ENCODE results near the gene PIR.
A peak's percentile ranks its signal among the peaks of the same experiment; 100 is the strongest.

The PIR gene

GRCh38 chrX:15493118-15493962 lies at the start of gene PIR:
TSS of gene PIR (minus strand) at chrX:15493333. CDS start at chrX:15491257, 2,076 bp downstream.
- Histone ChIP-seq H3K9me3 (ENCODE audit: control insufficient read depth, insufficient read depth, low read length) (no peaks in the 10 kb centered on the region), H3K36me3 (ENCODE audit: control insufficient read depth, insufficient read depth, low read length) (no peaks in the 10 kb centered on the region), H3K9ac (ENCODE audit: low read depth, low read length) (peak within 1 kb of the TSS; percentile 82), H3K27me3 (ENCODE audit: control insufficient read depth, insufficient read depth, low read length) (no peaks in the 10 kb centered on the region), H3K4me3 (ENCODE audit: low read depth, low read length) (peak within 1 kb of the TSS; percentile 80), H3K4me1 (ENCODE audit: control insufficient read depth, insufficient read depth, low read length) (no peaks in the 10 kb centered on the region)

- no peak overlapping the region for H3K9ac ChIP-seq (ENCODE audit: low read depth, low read length)
- H3K36me3 ChIP-seq (ENCODE audit: control insufficient read depth, insufficient read depth, low read length) = no peaks in the 10 kb centered on the region
- no peaks in the 10 kb centered on the region for H3K9me3 ChIP-seq (ENCODE audit: control insufficient read depth, insufficient read depth, low read length)
- no peaks in the 10 kb centered on the region for H3K4me1 ChIP-seq (ENCODE audit: control insufficient read depth, insufficient read depth, low read length)
- no peak overlapping the region for H3K4me3 ChIP-seq (ENCODE audit: low read depth, low read length)
- H3K27me3 ChIP-seq (ENCODE audit: control insufficient read depth, insufficient read depth, low read length) = no peaks in the 10 kb centered on the region
Observed at GRCh38 chrX:15530318-15530717, 37.2 kb upstream of the PIR start.

- Histone ChIP-seq H3K9me3 (ENCODE audit: control insufficient read depth, insufficient read depth, low read length) (no peaks in the 10 kb centered on the region), H3K36me3 (ENCODE audit: control insufficient read depth, insufficient read depth, low read length) (no peaks in the 10 kb centered on the region), H3K9ac (ENCODE audit: low read depth, low read length) (no peak overlapping the region), H3K4me3 (ENCODE audit: low read depth, low read length) (no peak overlapping the region), H3K27me3 (ENCODE audit: control insufficient read depth, insufficient read depth, low read length) (no peaks in the 10 kb centered on the region), H3K4me1 (ENCODE audit: control insufficient read depth, insufficient read depth, low read length) (no peaks in the 10 kb centered on the region)
Observed at GRCh38 chrX:15529165-15529564, 36.0 kb upstream of the PIR start.

GRCh38 chrX:15525664-15526416 lies 32.7 kb upstream of the PIR start:
- no peaks in the 10 kb centered on the region for H3K36me3 ChIP-seq (ENCODE audit: control insufficient read depth, insufficient read depth, low read length)
- H3K9me3 ChIP-seq (ENCODE audit: control insufficient read depth, insufficient read depth, low read length) = no peaks in the 10 kb centered on the region
- no peaks in the 10 kb centered on the region for H3K4me1 ChIP-seq (ENCODE audit: control insufficient read depth, insufficient read depth, low read length)
- H3K4me3 ChIP-seq (ENCODE audit: low read depth, low read length) = no peak overlapping the region
- H3K9ac ChIP-seq (ENCODE audit: low read depth, low read length) = no peak overlapping the region
- H3K27me3 ChIP-seq (ENCODE audit: control insufficient read depth, insufficient read depth, low read length) = no peaks in the 10 kb centered on the region

GRCh38 chrX:15524417-15524816 lies 31.3 kb upstream of the PIR start:
- no peaks in the 10 kb centered on the region for H3K9me3 ChIP-seq (ENCODE audit: control insufficient read depth, insufficient read depth, low read length)
- no peaks in the 10 kb centered on the region for H3K4me1 ChIP-seq (ENCODE audit: control insufficient read depth, insufficient read depth, low read length)
- no peak overlapping the region for H3K9ac ChIP-seq (ENCODE audit: low read depth, low read length)
- no peaks in the 10 kb centered on the region for H3K36me3 ChIP-seq (ENCODE audit: control insufficient read depth, insufficient read depth, low read length)
- no peaks in the 10 kb centered on the region for H3K27me3 ChIP-seq (ENCODE audit: control insufficient read depth, insufficient read depth, low read length)
- no peak overlapping the region for H3K4me3 ChIP-seq (ENCODE audit: low read depth, low read length)

GRCh38 chrX:15523088-15523487 lies 30.0 kb upstream of the PIR start:
- H3K4me1 ChIP-seq (ENCODE audit: control insufficient read depth, insufficient read depth, low read length) = no peaks in the 10 kb centered on the region
- no peaks in the 10 kb centered on the region for H3K27me3 ChIP-seq (ENCODE audit: control insufficient read depth, insufficient read depth, low read length)
- H3K36me3 ChIP-seq (ENCODE audit: control insufficient read depth, insufficient read depth, low read length) = no peaks in the 10 kb centered on the region
- H3K9me3 ChIP-seq (ENCODE audit: control insufficient read depth, insufficient read depth, low read length) = no peaks in the 10 kb centered on the region
- H3K9ac ChIP-seq (ENCODE audit: low read depth, low read length) = no peak overlapping the region
- no peak overlapping the region for H3K4me3 ChIP-seq (ENCODE audit: low read depth, low read length)

- Histone ChIP-seq H3K4me1 (ENCODE audit: control insufficient read depth, insufficient read depth, low read length) (no peaks in the 10 kb centered on the region), H3K36me3 (ENCODE audit: control insufficient read depth, insufficient read depth, low read length) (no peaks in the 10 kb centered on the region), H3K27me3 (ENCODE audit: control insufficient read depth, insufficient read depth, low read length) (no peaks in the 10 kb centered on the region), H3K4me3 (ENCODE audit: low read depth, low read length) (no peak overlapping the region), H3K9me3 (ENCODE audit: control insufficient read depth, insufficient read depth, low read length) (no peaks in the 10 kb centered on the region), H3K9ac (ENCODE audit: low read depth, low read length) (no peak overlapping the region)
Observed at GRCh38 chrX:15522464-15522863, 29.3 kb upstream of the PIR start.

- no peaks in the 10 kb centered on the region for H3K36me3 ChIP-seq (ENCODE audit: control insufficient read depth, insufficient read depth, low read length)
- no peak overlapping the region for H3K4me3 ChIP-seq (ENCODE audit: low read depth, low read length)
- H3K27me3 ChIP-seq (ENCODE audit: control insufficient read depth, insufficient read depth, low read length) = no peaks in the 10 kb centered on the region
- no peaks in the 10 kb centered on the region for H3K4me1 ChIP-seq (ENCODE audit: control insufficient read depth, insufficient read depth, low read length)
- H3K9ac ChIP-seq (ENCODE audit: low read depth, low read length) = no peak overlapping the region
- H3K9me3 ChIP-seq (ENCODE audit: control insufficient read depth, insufficient read depth, low read length) = no peaks in the 10 kb centered on the region
Observed at GRCh38 chrX:15515931-15516330, 22.8 kb upstream of the PIR start.

GRCh38 chrX:15514279-15514678 lies 21.1 kb upstream of the PIR start:
- H3K9ac ChIP-seq (ENCODE audit: low read depth, low read length) = no peak overlapping the region
- no peaks in the 10 kb centered on the region for H3K9me3 ChIP-seq (ENCODE audit: control insufficient read depth, insufficient read depth, low read length)
- H3K27me3 ChIP-seq (ENCODE audit: control insufficient read depth, insufficient read depth, low read length) = no peaks in the 10 kb centered on the region
- no peak overlapping the region for H3K4me3 ChIP-seq (ENCODE audit: low read depth, low read length)
- no peaks in the 10 kb centered on the region for H3K36me3 ChIP-seq (ENCODE audit: control insufficient read depth, insufficient read depth, low read length)
- H3K4me1 ChIP-seq (ENCODE audit: control insufficient read depth, insufficient read depth, low read length) = no peaks in the 10 kb centered on the region

- Histone ChIP-seq H3K27me3 (ENCODE audit: control insufficient read depth, insufficient read depth, low read length) (no peaks in the 10 kb centered on the region), H3K9ac (ENCODE audit: low read depth, low read length) (no peak overlapping the region), H3K4me3 (ENCODE audit: low read depth, low read length) (no peak overlapping the region), H3K36me3 (ENCODE audit: control insufficient read depth, insufficient read depth, low read length) (no peaks in the 10 kb centered on the region), H3K9me3 (ENCODE audit: control insufficient read depth, insufficient read depth, low read length) (no peaks in the 10 kb centered on the region), H3K4me1 (ENCODE audit: control insufficient read depth, insufficient read depth, low read length) (no peaks in the 10 kb centered on the region)
Observed at GRCh38 chrX:15512401-15512965, 19.4 kb upstream of the PIR start.

GRCh38 chrX:15511563-15511962 lies 18.4 kb upstream of the PIR start:
- no peaks in the 10 kb centered on the region for H3K27me3 ChIP-seq (ENCODE audit: control insufficient read depth, insufficient read depth, low read length)
- H3K4me1 ChIP-seq (ENCODE audit: control insufficient read depth, insufficient read depth, low read length) = no peaks in the 10 kb centered on the region
- no peak overlapping the region for H3K9ac ChIP-seq (ENCODE audit: low read depth, low read length)
- no peaks in the 10 kb centered on the region for H3K36me3 ChIP-seq (ENCODE audit: control insufficient read depth, insufficient read depth, low read length)
- H3K9me3 ChIP-seq (ENCODE audit: control insufficient read depth, insufficient read depth, low read length) = no peaks in the 10 kb centered on the region
- no peak overlapping the region for H3K4me3 ChIP-seq (ENCODE audit: low read depth, low read length)

- Histone ChIP-seq H3K4me3 (ENCODE audit: low read depth, low read length) (no peak overlapping the region), H3K36me3 (ENCODE audit: control insufficient read depth, insufficient read depth, low read length) (no peaks in the 10 kb centered on the region), H3K4me1 (ENCODE audit: control insufficient read depth, insufficient read depth, low read length) (no peaks in the 10 kb centered on the region), H3K27me3 (ENCODE audit: control insufficient read depth, insufficient read depth, low read length) (no peaks in the 10 kb centered on the region), H3K9ac (ENCODE audit: low read depth, low read length) (no peak overlapping the region), H3K9me3 (ENCODE audit: control insufficient read depth, insufficient read depth, low read length) (no peaks in the 10 kb centered on the region)
Observed at GRCh38 chrX:15509845-15510244, 16.7 kb upstream of the PIR start.
